ENCODE results near the gene UBN1.

UBN1 gene

GRCh38 chr16:4870138-4870671, 22.9 kb downstream of the UBN1 start:
- no peak overlapping the region for H3K4me3 ChIP-seq (ENCODE audit: low read depth, low read length)
- H3K27ac ChIP-seq (ENCODE audit: extremely low read depth, low read depth, low read length) = no peak overlapping the region
- no peaks in the 10 kb centered on the region for H3K4me1 ChIP-seq (ENCODE audit: control insufficient read depth, insufficient read depth, low read length)
- peaks cover 0 to 81% of the 10 kb centered on the region in 2 experiments; a peak in 2 of 3 replicates for H3K36me3 ChIP-seq (ENCODE audit: control insufficient read depth in 2 of 2, insufficient read depth in 1 of 2, low read length in 2 of 2)
- no peak for TF ChIP-seq ZNF335 (tag by site-specific recombination; conservative IDR thresholded peaks at IDR 0.05)
- TF ChIP-seq ZNF777 (tag by site-specific recombination; IDR thresholded peaks at IDR 0.05; ENCODE audit: borderline replicate concordance) = no peak
- no peak for TF ChIP-seq GLIS2 (tag by site-specific recombination; IDR thresholded peaks at IDR 0.05)
- no peak for TF ChIP-seq EGR2 (tag by site-specific recombination; IDR thresholded peaks at IDR 0.05; ENCODE audit: low read depth)
- TF ChIP-seq ZNF664 (tag by site-specific recombination; IDR thresholded peaks at IDR 0.05) = no peak
- TF ChIP-seq ZNF558 (tag by site-specific recombination; IDR thresholded peaks at IDR 0.05) = no peak
- TF ChIP-seq ZSCAN18 (tag by site-specific recombination; IDR thresholded peaks at IDR 0.05) = no peak
- TF ChIP-seq, protein P1, sequence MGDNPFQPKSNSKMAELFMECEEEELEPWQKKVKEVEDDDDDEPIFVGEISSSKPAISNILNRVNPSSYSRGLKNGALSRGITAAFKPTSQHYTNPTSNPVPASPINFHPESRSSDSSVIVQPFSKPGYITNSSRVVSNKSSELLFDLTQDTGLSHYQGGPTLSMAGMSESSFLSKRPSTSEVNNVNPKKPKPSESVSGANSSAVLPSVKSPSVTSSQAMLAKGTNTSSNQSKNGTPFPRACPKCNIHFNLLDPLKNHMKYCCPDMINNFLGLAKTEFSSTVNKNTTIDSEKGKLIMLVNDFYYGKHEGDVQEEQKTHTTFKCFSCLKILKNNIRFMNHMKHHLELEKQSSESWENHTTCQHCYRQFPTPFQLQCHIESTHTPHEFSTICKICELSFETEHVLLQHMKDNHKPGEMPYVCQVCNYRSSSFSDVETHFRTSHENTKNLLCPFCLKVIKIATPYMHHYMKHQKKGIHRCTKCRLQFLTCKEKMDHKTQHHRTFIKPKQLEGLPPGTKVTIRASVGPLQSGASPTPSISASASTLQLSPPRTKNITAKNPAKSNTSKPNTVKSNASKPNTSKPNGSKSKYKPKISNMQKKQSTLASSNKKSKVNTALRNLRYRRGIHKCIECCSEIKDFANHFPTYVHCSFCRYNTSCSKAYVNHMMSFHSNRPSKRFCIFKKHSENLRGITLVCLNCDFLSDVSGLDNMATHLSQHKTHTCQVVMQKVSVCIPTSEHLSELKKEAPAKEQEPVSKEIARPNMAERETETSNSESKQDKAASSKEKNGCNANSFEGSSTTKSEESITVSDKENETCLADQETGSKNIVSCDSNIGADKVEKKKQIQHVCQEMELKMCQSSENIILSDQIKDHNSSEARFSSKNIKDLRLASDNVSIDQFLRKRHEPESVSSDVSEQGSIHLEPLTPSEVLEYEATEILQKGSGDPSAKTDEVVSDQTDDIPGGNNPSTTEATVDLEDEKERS (tag by site-specific recombination; IDR thresholded peaks at IDR 0.05) = no peak
- TF ChIP-seq ZIC2 (tag by site-specific recombination; IDR thresholded peaks at IDR 0.05) = no peak
- no peak for TF ChIP-seq ZBTB48 (tag by site-specific recombination; IDR thresholded peaks at IDR 0.05)
- TF ChIP-seq, protein P2, sequence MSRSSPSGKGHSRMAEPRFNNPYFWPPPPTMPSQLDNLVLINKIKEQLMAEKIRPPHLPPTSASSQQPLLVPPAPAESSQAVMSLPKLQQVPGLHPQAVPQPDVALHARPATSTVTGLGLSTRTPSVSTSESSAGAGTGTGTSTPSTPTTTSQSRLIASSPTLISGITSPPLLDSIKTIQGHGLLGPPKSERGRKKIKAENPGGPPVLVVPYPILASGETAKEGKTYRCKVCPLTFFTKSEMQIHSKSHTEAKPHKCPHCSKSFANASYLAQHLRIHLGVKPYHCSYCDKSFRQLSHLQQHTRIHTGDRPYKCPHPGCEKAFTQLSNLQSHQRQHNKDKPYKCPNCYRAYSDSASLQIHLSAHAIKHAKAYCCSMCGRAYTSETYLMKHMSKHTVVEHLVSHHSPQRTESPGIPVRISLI (tag by site-specific recombination; IDR thresholded peaks at IDR 0.05) = no peak
- POLR2A ChIA-PET = no interaction called here
- CTCF ChIA-PET = no interaction called here
- no peaks in the 10 kb centered on the region for H3K9me3 ChIP-seq (ENCODE audit: control insufficient read depth, insufficient read depth, low read depth, low read length)

DNA sequence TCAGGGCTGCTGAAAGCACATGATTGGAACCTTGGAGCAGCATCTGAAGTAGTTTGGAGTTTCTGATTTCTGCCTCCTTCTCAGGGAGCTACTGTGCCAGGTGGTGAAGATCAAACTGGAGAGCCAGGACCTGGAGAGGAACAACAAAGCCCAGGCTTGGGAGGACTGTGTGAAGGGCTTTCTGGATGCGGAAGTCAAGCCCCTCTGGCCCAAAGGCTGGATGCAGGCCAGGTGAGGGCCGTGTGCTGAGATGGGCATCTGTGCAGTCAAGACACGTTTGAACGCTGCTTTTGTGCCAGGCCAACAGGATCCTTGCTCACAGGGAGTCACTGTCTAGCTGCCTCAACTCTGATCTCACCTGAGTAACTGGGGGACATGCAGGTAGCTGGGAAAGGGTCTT, 23.8 kb downstream of the UBN1 start:
- no peaks in the 10 kb centered on the region for H3K4me1 ChIP-seq (ENCODE audit: control insufficient read depth, insufficient read depth, low read length)
- no peak overlapping the region for H3K4me3 ChIP-seq (ENCODE audit: low read depth, low read length)
- CTCF ChIA-PET = interaction anchor here (0.5 kb wide), 1 partner anchor 1876 kb away, joined by 3 read pairs; no protein-coding TSS in a partner anchor
- POLR2A ChIA-PET = no interaction called here
- H3K36me3 ChIP-seq (ENCODE audit: control insufficient read depth in 2 of 2, insufficient read depth in 1 of 2, low read length in 2 of 2) = peaks cover 4 to 85% of the 10 kb centered on the region in 2 experiments; a peak in 2 of 3 replicates
- H3K9me3 ChIP-seq (ENCODE audit: control insufficient read depth, insufficient read depth, low read depth, low read length) = no peaks in the 10 kb centered on the region
- H3K27ac ChIP-seq (ENCODE audit: extremely low read depth, low read depth, low read length) = no peak overlapping the region
- TF ChIP-seq, protein P3, sequence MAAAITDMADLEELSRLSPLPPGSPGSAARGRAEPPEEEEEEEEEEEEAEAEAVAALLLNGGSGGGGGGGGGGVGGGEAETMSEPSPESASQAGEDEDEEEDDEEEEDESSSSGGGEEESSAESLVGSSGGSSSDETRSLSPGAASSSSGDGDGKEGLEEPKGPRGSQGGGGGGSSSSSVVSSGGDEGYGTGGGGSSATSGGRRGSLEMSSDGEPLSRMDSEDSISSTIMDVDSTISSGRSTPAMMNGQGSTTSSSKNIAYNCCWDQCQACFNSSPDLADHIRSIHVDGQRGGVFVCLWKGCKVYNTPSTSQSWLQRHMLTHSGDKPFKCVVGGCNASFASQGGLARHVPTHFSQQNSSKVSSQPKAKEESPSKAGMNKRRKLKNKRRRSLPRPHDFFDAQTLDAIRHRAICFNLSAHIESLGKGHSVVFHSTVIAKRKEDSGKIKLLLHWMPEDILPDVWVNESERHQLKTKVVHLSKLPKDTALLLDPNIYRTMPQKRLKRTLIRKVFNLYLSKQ (tag by site-specific recombination; IDR thresholded peaks at IDR 0.05; ENCODE audit: borderline replicate concordance) = no peak
- no peak for TF ChIP-seq ZNF658 (tag by site-specific recombination; IDR thresholded peaks at IDR 0.05)
- TF ChIP-seq ZNF785 (tag by site-specific recombination; IDR thresholded peaks at IDR 0.05) = no peak
- no peak for TF ChIP-seq ZNF549 (tag by site-specific recombination; IDR thresholded peaks at IDR 0.05)
- TF ChIP-seq ZNF274 (IDR thresholded peaks at IDR 0.05; ENCODE audit: low read length) = no peak
- TF ChIP-seq ZNF274 (tag by site-specific recombination; IDR thresholded peaks at IDR 0.05; ENCODE audit: borderline replicate concordance) = no peak
- TF ChIP-seq ZNF24 (tag by site-specific recombination; IDR thresholded peaks at IDR 0.05) = no peak
- TF ChIP-seq ZNF248 (tag by site-specific recombination; IDR thresholded peaks at IDR 0.05) = no peak
- no peak for TF ChIP-seq ZNF184 (tag by site-specific recombination; IDR thresholded peaks at IDR 0.05)
- TF ChIP-seq ZFP41 (tag by site-specific recombination; IDR thresholded peaks at IDR 0.05; ENCODE audit: borderline replicate concordance) = no peak
- no peak for TF ChIP-seq ZNF426 (tag by site-specific recombination; IDR thresholded peaks at IDR 0.05)
- TF ChIP-seq ZNF521 (tag by site-specific recombination; IDR thresholded peaks at IDR 0.05) = no peak
- TF ChIP-seq ZNF610 (tag by site-specific recombination; IDR thresholded peaks at IDR 0.05; ENCODE audit: borderline replicate concordance) = no peak
- no peak for TF ChIP-seq ZNF837 (tag by site-specific recombination; IDR thresholded peaks at IDR 0.05)
- TF ChIP-seq ZNF645 (tag by site-specific recombination; IDR thresholded peaks at IDR 0.05) = no peak
- no peak for TF ChIP-seq ZNF513 (tag by site-specific recombination; IDR thresholded peaks at IDR 0.05)

Data from HEK293 (cell line).